Measurements from ENCODE around the gene KLHDC4.

- TF ChIP-seq CTCF (IDR thresholded peaks at IDR 0.05) (no peak), POLR2A (IDR thresholded peaks at IDR 0.05) (no peak)
Observed at GRCh38 chr16:87722590-87723225, 43.1 kb downstream of the KLHDC4 start.
